Neural cell (in vitro differentiated cells): ENCODE data around the gene SLX4IP.

ENCODE experiments used
- CTCF ChIP-seq: fragments of 450-650 bp; IDR thresholded peaks from 2 replicates; pipeline ENCODE4 v1.5.1; 2014; ENCODE audit warnings: antibody characterized with exemption, mild to moderate bottlenecking, moderate library complexity; ENCODE audit not compliant: poor library complexity, severe bottlenecking
- EP300 ChIP-seq: fragments of 450-650 bp; conservative IDR thresholded peaks from 2 replicates; pipeline ENCODE4 v1.6.1; 2014; ENCODE audit warnings: antibody characterized with exemption, mild to moderate bottlenecking, moderate library complexity; ENCODE audit not compliant: poor library complexity, severe bottlenecking
- EZH2 ChIP-seq: fragments of 200-600, 300-800 bp; shearing (Covaris generic), sonication (generic); IDR thresholded peaks from 2 replicates; pipeline ENCODE4 v1.6.1; 2014; ENCODE audit warnings: antibody characterized with exemption, low read length, borderline replicate concordance, mild to moderate bottlenecking; ENCODE audit not compliant: insufficient read depth, poor library complexity, severe bottlenecking
- RAD21 ChIP-seq: fragments of 450-650 bp; conservative IDR thresholded peaks from 2 replicates; pipeline ENCODE4 v1.6.1; 2014; ENCODE audit warnings: antibody characterized with exemption, mild to moderate bottlenecking, moderate library complexity
- TAF1 ChIP-seq: IDR thresholded peaks from 2 replicates; pipeline ENCODE4 v1.6.1; 2012; ENCODE audit warnings: low read depth

GRCh38 chr20:10576411-10577090 lies 141.4 kb downstream of the SLX4IP start:
- TF ChIP-seq RAD21 (no peak), EP300 (no peak), CTCF (no peak), EZH2 (no peak), TAF1 (no peak)
